Measurements from ENCODE around the gene PDCD6IP.

PDCD6IP gene

DNA sequence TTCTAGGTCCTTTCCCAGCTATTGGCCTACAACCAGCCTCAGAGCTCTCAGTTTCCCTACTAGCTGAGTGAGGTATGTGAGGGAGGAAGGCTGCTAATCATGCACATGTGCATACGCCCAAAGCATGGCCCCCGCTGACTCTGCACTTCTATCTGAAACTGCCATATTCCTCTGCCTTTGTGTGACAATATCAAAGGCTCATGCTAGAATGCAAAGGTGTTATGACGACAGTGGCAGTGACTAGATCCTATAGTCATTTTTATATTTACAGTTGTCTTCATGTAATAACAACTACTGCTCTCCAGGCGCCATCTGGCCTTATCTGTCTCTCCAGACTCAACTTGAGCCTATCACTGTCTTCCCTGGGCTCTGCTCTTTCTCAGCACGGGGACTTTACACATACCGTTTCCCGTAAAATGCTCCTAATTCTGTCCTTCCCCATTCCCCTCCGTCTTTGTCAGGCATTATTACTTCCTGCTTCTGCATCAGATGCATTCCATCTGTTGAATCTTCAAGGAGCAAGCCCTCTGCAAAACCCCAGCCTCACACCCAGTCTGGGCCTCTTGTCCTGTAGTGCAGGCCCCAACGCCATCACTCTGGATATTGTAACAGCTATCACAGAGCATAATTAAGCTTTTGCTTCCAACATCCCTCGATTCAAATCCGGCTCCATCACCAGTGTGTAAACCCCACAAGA is 102.5 kb downstream of the PDCD6IP start:
- Histone ChIP-seq H2BK120ac (ENCODE audit: low read depth, low read length) (no peak overlapping the region), H3K4ac (ENCODE audit: low read depth, low read length) (no peak overlapping the region), H3K18ac (ENCODE audit: low read length) (no peak overlapping the region), H4K8ac (ENCODE audit: low read depth, low read length) (no peak overlapping the region), H3K79me1 (ENCODE audit: low read length) (no peaks in the 10 kb centered on the region), H3K56ac (ENCODE audit: low read length) (no peak overlapping the region), H3K27me3 (ENCODE audit: insufficient read depth, low read length, poor library complexity) (no peaks in the 10 kb centered on the region), H4K5ac (ENCODE audit: low read length) (no peak overlapping the region), H3K23ac (ENCODE audit: low read length) (no peak overlapping the region), H3K4me3 (ENCODE audit: low read length) (no peak overlapping the region), H2AK5ac (ENCODE audit: low read length) (no peak overlapping the region), H2BK15ac (replicated peaks; ENCODE audit: low read depth) (no peak overlapping the region), H3K9ac (ENCODE audit: low read length) (no peak overlapping the region), H3K4me1 (ENCODE audit: control insufficient read depth, low read depth, low read length) (no peaks in the 10 kb centered on the region), H3K79me2 (ENCODE audit: control insufficient read depth, insufficient read depth, low read length) (no peaks in the 10 kb centered on the region), H2BK5ac (ENCODE audit: low read length) (no peak overlapping the region), H3K4me2 (ENCODE audit: low read length) (no peak overlapping the region), H3K36me3 (ENCODE audit: control insufficient read depth, insufficient read depth, low read length) (no peaks in the 10 kb centered on the region), H3K27ac (ENCODE audit: low read depth, low read length) (no peak overlapping the region)
- DNase-seq = no peak
- WGBS (ENCODE audit: extremely low coverage, insufficient coverage, low lambda C conversion rate) = no CpG with 5 or more reads among the region's 11 CpGs

DNA sequence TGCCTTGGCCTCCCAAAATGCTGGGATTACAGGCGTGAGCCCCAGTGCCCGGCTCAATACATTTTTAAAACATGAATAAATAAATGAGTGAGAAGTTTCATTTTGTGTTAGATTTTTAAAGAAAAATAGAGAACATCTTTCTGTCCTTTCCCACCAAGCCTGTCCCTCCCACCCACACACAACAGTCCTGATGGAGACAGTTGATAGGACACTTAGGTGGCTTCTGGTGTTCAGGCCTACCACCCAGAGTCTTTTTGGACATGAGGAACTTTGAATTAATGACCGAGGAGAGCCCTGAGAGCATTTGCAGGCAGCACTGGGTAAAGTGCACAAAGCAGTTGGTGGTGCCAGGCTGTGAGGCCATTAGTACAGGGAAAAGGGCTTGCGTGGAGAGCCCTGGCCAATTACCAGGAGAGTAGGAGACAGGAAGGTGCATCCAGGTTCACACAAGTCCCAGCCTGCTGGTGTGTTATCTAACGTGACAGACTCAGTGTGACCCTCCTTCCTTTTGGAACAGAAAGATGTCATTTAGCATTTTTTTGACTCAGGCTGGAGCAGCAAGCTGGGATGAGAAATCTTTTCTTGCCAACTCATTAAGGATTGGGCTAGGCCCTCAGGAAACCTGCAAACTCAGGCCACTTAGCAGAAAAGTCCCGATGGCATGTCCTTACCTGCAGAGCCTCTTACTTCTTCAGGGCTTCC is 103.6 kb downstream of the PDCD6IP start:
- no peak overlapping the region for H4K5ac ChIP-seq (ENCODE audit: low read length)
- H2BK120ac ChIP-seq (ENCODE audit: low read depth, low read length) = no peak overlapping the region
- H3K18ac ChIP-seq (ENCODE audit: low read length) = no peak overlapping the region
- H3K79me1 ChIP-seq (ENCODE audit: low read length) = no peaks in the 10 kb centered on the region
- no peak overlapping the region for H3K27ac ChIP-seq (ENCODE audit: low read depth, low read length)
- H3K4me1 ChIP-seq (ENCODE audit: control insufficient read depth, low read depth, low read length) = no peaks in the 10 kb centered on the region
- no peak overlapping the region for H3K23ac ChIP-seq (ENCODE audit: low read length)
- peak; percentile 37 for DNase-seq
- H3K4me3 ChIP-seq (ENCODE audit: low read length) = no peak overlapping the region
- no peak overlapping the region for H2AK5ac ChIP-seq (ENCODE audit: low read length)
- H3K4me2 ChIP-seq (ENCODE audit: low read length) = no peak overlapping the region
- H2BK5ac ChIP-seq (ENCODE audit: low read length) = no peak overlapping the region
- H3K27me3 ChIP-seq (ENCODE audit: insufficient read depth, low read length, poor library complexity) = no peaks in the 10 kb centered on the region
- H2BK15ac ChIP-seq (replicated peaks; ENCODE audit: low read depth) = no peak overlapping the region
- H3K36me3 ChIP-seq (ENCODE audit: control insufficient read depth, insufficient read depth, low read length) = no peaks in the 10 kb centered on the region
- no peaks in the 10 kb centered on the region for H3K79me2 ChIP-seq (ENCODE audit: control insufficient read depth, insufficient read depth, low read length)
- H3K4ac ChIP-seq (ENCODE audit: low read depth, low read length) = no peak overlapping the region
- no peak overlapping the region for H3K9ac ChIP-seq (ENCODE audit: low read length)
- H4K8ac ChIP-seq (ENCODE audit: low read depth, low read length) = no peak overlapping the region
- H3K56ac ChIP-seq (ENCODE audit: low read length) = no peak overlapping the region
- no CpG with 5 or more reads among the region's 6 CpGs for WGBS (ENCODE audit: extremely low coverage, insufficient coverage, low lambda C conversion rate)

DNA sequence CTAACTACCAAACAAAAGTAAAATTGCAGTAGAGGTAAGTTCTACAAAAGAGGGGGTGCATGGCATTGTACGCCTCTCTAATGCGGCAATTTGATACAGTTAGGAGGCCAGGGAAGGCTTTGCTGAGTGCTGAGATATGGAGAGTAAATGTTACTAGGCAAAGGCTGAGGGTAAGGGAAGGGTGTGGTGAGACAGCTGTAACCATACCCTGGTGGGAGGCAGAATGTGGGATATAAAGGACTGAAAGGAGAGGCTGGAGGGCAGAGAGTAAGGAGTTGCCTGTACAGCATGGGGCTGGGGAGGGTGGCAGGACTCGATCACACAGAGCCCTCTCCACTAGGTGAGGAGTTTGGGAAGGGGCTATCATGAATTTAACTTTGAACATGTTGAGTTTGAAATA is 106.3 kb downstream of the PDCD6IP start:
- DNase-seq = no peak
- H3K36me3 ChIP-seq (ENCODE audit: control insufficient read depth, insufficient read depth, low read length) = no peaks in the 10 kb centered on the region
- H3K79me1 ChIP-seq (ENCODE audit: low read length) = no peaks in the 10 kb centered on the region
- no CpG with 5 or more reads among the region's 3 CpGs for WGBS (ENCODE audit: extremely low coverage, insufficient coverage, low lambda C conversion rate)
- no peak overlapping the region for H2AK5ac ChIP-seq (ENCODE audit: low read length)
- no peak overlapping the region for H4K8ac ChIP-seq (ENCODE audit: low read depth, low read length)
- no peak overlapping the region for H2BK15ac ChIP-seq (replicated peaks; ENCODE audit: low read depth)
- no peak overlapping the region for H3K9ac ChIP-seq (ENCODE audit: low read length)
- H3K23ac ChIP-seq (ENCODE audit: low read length) = no peak overlapping the region
- no peaks in the 10 kb centered on the region for H3K4me1 ChIP-seq (ENCODE audit: control insufficient read depth, low read depth, low read length)
- H3K4me3 ChIP-seq (ENCODE audit: low read length) = no peak overlapping the region
- H3K56ac ChIP-seq (ENCODE audit: low read length) = no peak overlapping the region
- H3K27ac ChIP-seq (ENCODE audit: low read depth, low read length) = no peak overlapping the region
- H3K27me3 ChIP-seq (ENCODE audit: insufficient read depth, low read length, poor library complexity) = no peaks in the 10 kb centered on the region
- no peaks in the 10 kb centered on the region for H3K79me2 ChIP-seq (ENCODE audit: control insufficient read depth, insufficient read depth, low read length)
- no peak overlapping the region for H3K4ac ChIP-seq (ENCODE audit: low read depth, low read length)
- H3K18ac ChIP-seq (ENCODE audit: low read length) = no peak overlapping the region
- H3K4me2 ChIP-seq (ENCODE audit: low read length) = no peak overlapping the region
- H2BK120ac ChIP-seq (ENCODE audit: low read depth, low read length) = no peak overlapping the region
- H2BK5ac ChIP-seq (ENCODE audit: low read length) = no peak overlapping the region
- no peak overlapping the region for H4K5ac ChIP-seq (ENCODE audit: low read length)

DNA sequence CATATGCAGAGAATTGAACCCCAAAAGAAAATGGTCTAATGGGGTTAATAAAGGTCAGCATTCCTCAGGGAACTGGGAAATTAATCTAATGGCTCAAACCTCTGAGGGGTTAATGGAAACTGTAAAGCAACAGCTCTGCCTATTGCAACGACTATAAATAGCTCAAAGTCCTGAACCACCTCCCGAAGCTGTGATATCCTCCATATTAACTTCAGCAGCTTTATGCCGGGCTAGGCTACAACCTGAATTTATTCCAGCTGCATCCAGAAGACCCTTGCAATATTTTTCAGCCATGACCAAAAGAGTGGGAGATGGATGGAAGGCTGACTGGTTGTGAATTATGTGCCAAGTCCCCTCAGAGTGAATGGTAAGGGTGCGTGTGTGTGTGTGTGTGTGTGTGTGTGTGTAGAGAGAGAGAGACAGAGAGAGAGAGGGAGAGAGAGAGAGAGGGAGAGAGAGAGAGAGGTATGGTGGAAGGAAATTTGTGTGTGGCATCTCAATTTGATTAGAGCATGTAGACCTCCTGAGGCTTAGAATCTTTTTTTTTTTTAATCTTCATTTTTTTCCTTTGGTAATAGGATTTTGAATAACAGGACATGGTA is 109.9 kb downstream of the PDCD6IP start:
- no peak for DNase-seq
- Histone ChIP-seq H3K4ac (ENCODE audit: low read depth, low read length) (no peak overlapping the region), H3K9ac (ENCODE audit: low read length) (no peak overlapping the region), H3K4me3 (ENCODE audit: low read length) (no peak overlapping the region), H3K56ac (ENCODE audit: low read length) (no peak overlapping the region), H4K8ac (ENCODE audit: low read depth, low read length) (no peak overlapping the region), H2BK15ac (replicated peaks; ENCODE audit: low read depth) (no peak overlapping the region), H3K27ac (ENCODE audit: low read depth, low read length) (no peak overlapping the region), H3K4me2 (ENCODE audit: low read length) (no peak overlapping the region), H2BK5ac (ENCODE audit: low read length) (no peak overlapping the region), H3K23ac (ENCODE audit: low read length) (no peak overlapping the region), H3K18ac (ENCODE audit: low read length) (no peak overlapping the region), H3K36me3 (ENCODE audit: control insufficient read depth, insufficient read depth, low read length) (no peaks in the 10 kb centered on the region), H3K4me1 (ENCODE audit: control insufficient read depth, low read depth, low read length) (no peaks in the 10 kb centered on the region), H2AK5ac (ENCODE audit: low read length) (no peak overlapping the region), H2BK120ac (ENCODE audit: low read depth, low read length) (no peak overlapping the region), H3K79me2 (ENCODE audit: control insufficient read depth, insufficient read depth, low read length) (no peaks in the 10 kb centered on the region), H3K27me3 (ENCODE audit: insufficient read depth, low read length, poor library complexity) (no peaks in the 10 kb centered on the region), H4K5ac (ENCODE audit: low read length) (no peak overlapping the region), H3K79me1 (ENCODE audit: low read length) (no peaks in the 10 kb centered on the region)
- WGBS (ENCODE audit: extremely low coverage, insufficient coverage, low lambda C conversion rate) = no CpG with 5 or more reads among the region's 4 CpGs

DNA sequence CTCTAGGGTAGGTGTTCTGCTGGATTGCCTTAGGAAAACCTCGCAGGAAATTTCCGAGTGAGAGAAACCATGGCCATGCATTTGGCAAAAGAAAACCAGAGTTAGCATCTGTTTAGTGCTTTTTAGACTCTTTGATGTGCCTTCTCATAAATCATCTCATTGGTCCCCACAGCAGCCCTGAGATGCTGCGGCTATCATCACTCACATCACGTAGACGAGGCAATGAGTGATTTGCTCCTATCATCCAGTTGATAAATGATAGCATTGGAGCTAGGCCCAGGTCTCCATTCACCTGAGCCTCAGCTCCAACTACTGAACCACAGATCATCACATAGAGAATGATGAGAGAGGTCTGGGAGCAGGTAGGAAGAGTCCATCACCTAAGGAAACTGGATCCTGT is 111.1 kb downstream of the PDCD6IP start:
- Histone ChIP-seq H2BK120ac (ENCODE audit: low read depth, low read length) (no peak overlapping the region), H3K79me2 (ENCODE audit: control insufficient read depth, insufficient read depth, low read length) (no peaks in the 10 kb centered on the region), H3K23ac (ENCODE audit: low read length) (no peak overlapping the region), H3K27ac (ENCODE audit: low read depth, low read length) (no peak overlapping the region), H4K5ac (ENCODE audit: low read length) (no peak overlapping the region), H3K4me3 (ENCODE audit: low read length) (no peak overlapping the region), H3K27me3 (ENCODE audit: insufficient read depth, low read length, poor library complexity) (no peaks in the 10 kb centered on the region), H3K9ac (ENCODE audit: low read length) (no peak overlapping the region), H2AK5ac (ENCODE audit: low read length) (no peak overlapping the region), H4K8ac (ENCODE audit: low read depth, low read length) (no peak overlapping the region), H2BK15ac (replicated peaks; ENCODE audit: low read depth) (no peak overlapping the region), H3K4me1 (ENCODE audit: control insufficient read depth, low read depth, low read length) (peaks cover under 1% of the 10 kb centered on the region), H3K18ac (ENCODE audit: low read length) (no peak overlapping the region), H3K56ac (ENCODE audit: low read length) (no peak overlapping the region), H3K36me3 (ENCODE audit: control insufficient read depth, insufficient read depth, low read length) (no peaks in the 10 kb centered on the region), H3K79me1 (ENCODE audit: low read length) (no peaks in the 10 kb centered on the region), H3K4ac (ENCODE audit: low read depth, low read length) (no peak overlapping the region), H3K4me2 (ENCODE audit: low read length) (no peak overlapping the region), H2BK5ac (ENCODE audit: low read length) (no peak overlapping the region)
- no CpG with 5 or more reads among the region's 5 CpGs for WGBS (ENCODE audit: extremely low coverage, insufficient coverage, low lambda C conversion rate)
- DNase-seq = no peak

Measured in mesendoderm (in vitro differentiated cells).